Colonic mucosa (tissue), 4 donors: Measurements from ENCODE around the gene CLEC16A. TPM values are rescaled to one million over a fixed set of nuclear protein-coding genes. Genes with fewer than 3 reads are reported as not detected.
A peak's percentile ranks its signal among the peaks of the same experiment; 100 is the strongest.

Source experiments
- DNase-seq: peaks from one replicate; pipeline ENCODE4 v3.0.0-alpha.2; 2020
- H3K27ac ChIP-seq: fragments of 200-600 bp; one replicate; pipeline ENCODE4 v1.8.0; 2021
- H3K27me3 ChIP-seq: fragments of 200-600 bp; one replicate; pipeline ENCODE4 v1.8.0; 2021
- H3K36me3 ChIP-seq: fragments of 200-600 bp; one replicate; pipeline ENCODE4 v1.8.0; 2021
- H3K4me1 ChIP-seq: fragments of 200-600 bp; one replicate; pipeline ENCODE4 v1.8.0; 2021; ENCODE audit warnings: mild to moderate bottlenecking
- H3K4me3 ChIP-seq: fragments of 200-600 bp; one replicate; pipeline ENCODE4 v1.8.0; 2021
- H3K9ac ChIP-seq, 2 donors: one replicate each; pipeline ENCODE4 v1.7.0; 2013; ENCODE audit warnings: control low read depth in 2 of 2, low read depth in 2 of 2, low read length in 2 of 2
- H3K9me3 ChIP-seq: fragments of 200-600 bp; one replicate; pipeline ENCODE4 v1.8.0; 2021
- CTCF ChIP-seq: fragments of 200-600 bp; IDR thresholded peaks from one replicate; pipeline ENCODE4 v1.8.0; 2022; ENCODE audit warnings: antibody characterized with exemption, mild to moderate bottlenecking
- intact Hi-C: fragments of 100-400 bp; cut with DNase I; formaldehyde crosslinking; loops from one replicate; pipeline ENCODE4 v1.14.1; 2022
- total RNA-seq, 2 donors: library from RNA; stranded (reverse); fragmentation: NEBNext Ultra II Directional in 1 of 2; extraction: Animal tissue kit (Norgen Biotek cat#: 25700) in 1 of 2; gene quantifications; one replicate each; pipeline ENCODE4 v1.2.1, GENCODE V29; 2021
- donor health status: healthy.
- donor health status: DM: no; HTN: no; CAD: no.
- donor health status: DM: no; HTN: no; CAD: no.

The CLEC16A gene
- total RNA-seq, 2 donors from 2014 or later = 24.9 to 29.6 TPM

- H3K9ac ChIP-seq = no peak overlapping the region
- no peaks in the 10 kb centered on the region for H3K27me3 ChIP-seq
Measured at GRCh38 chr16:11202260-11203091, 258.1 kb downstream of the CLEC16A start.

GRCh38 chr16:11203111-11203623, 258.8 kb downstream of the CLEC16A start:
- no peak for DNase-seq
- no peak for TF ChIP-seq CTCF
- no peak overlapping the region for H3K9ac ChIP-seq

More at GRCh38 chr16:11202260-11203091, 258.1 kb downstream of the CLEC16A start:
- Histone ChIP-seq H3K27ac (no peak overlapping the region), H3K4me3 (no peak overlapping the region), H3K36me3 (no peaks in the 10 kb centered on the region), H3K4me1 (peaks cover 13% of the 10 kb centered on the region), H3K9me3 (no peaks in the 10 kb centered on the region)
- intact Hi-C loops = no loop called here
- TF ChIP-seq CTCF = no peak
- no peak for DNase-seq

GRCh38 chr16:11204513-11205047, 260.2 kb downstream of the CLEC16A start:
- intact Hi-C loops = no loop called here
- no peaks in the 10 kb centered on the region for H3K36me3 ChIP-seq
- H3K9me3 ChIP-seq = no peaks in the 10 kb centered on the region
- no peak overlapping the region for H3K9ac ChIP-seq
- H3K4me1 ChIP-seq = peaks cover 10% of the 10 kb centered on the region
- no peak overlapping the region for H3K4me3 ChIP-seq
- H3K27me3 ChIP-seq = no peaks in the 10 kb centered on the region
- TF ChIP-seq CTCF = no peak
- no peak for DNase-seq
- H3K27ac ChIP-seq = no peak overlapping the region

More at GRCh38 chr16:11203111-11203623, 258.8 kb downstream of the CLEC16A start:
- Histone ChIP-seq H3K4me3 (no peak overlapping the region), H3K4me1 (peaks cover 13% of the 10 kb centered on the region), H3K27ac (no peak overlapping the region), H3K36me3 (no peaks in the 10 kb centered on the region), H3K27me3 (no peaks in the 10 kb centered on the region), H3K9me3 (no peaks in the 10 kb centered on the region)
- intact Hi-C loops = no loop called here

- no peak for DNase-seq
- Histone ChIP-seq H3K4me1 (peaks cover 10% of the 10 kb centered on the region), H3K9ac (no peak overlapping the region), H3K36me3 (no peaks in the 10 kb centered on the region), H3K27ac (peak overlapping the region; percentile 45), H3K9me3 (no peaks in the 10 kb centered on the region), H3K4me3 (no peak overlapping the region), H3K27me3 (no peaks in the 10 kb centered on the region)
- intact Hi-C loops = no loop called here
- TF ChIP-seq CTCF = no peak
Measured at GRCh38 chr16:11205065-11205699, 260.8 kb downstream of the CLEC16A start.

- intact Hi-C loops = no loop called here
- H3K36me3 ChIP-seq = no peaks in the 10 kb centered on the region
- no peak overlapping the region for H3K4me3 ChIP-seq
- H3K9me3 ChIP-seq = no peaks in the 10 kb centered on the region
- peak overlapping the region; percentile 45 for H3K27ac ChIP-seq
- no peak overlapping the region for H3K9ac ChIP-seq
- peaks cover 10% of the 10 kb centered on the region for H3K4me1 ChIP-seq
- no peak for TF ChIP-seq CTCF
- no peaks in the 10 kb centered on the region for H3K27me3 ChIP-seq
- DNase-seq = peak; percentile 53
Measured at GRCh38 chr16:11205754-11206581, 261.6 kb downstream of the CLEC16A start.
